Psoas muscle (tissue), 8 donors: ENCODE results near the gene ZNF664. TPM values are rescaled to one million over a fixed set of nuclear protein-coding genes. Genes with fewer than 3 reads are reported as not detected.

Experiments used
- ATAC-seq, 4 donors: fragments of 200-7000 bp; cut with Tn5 transposase; one replicate each; pipeline ENCODE4 v1.9.1; 2020; ENCODE audit warnings: moderate library complexity in 3 of 4, mild to moderate bottlenecking in 2 of 4
- DNase-seq, 2 donors: peaks; one replicate each; pipeline ENCODE4 v3.0.0-alpha.2; 2020
- H3K27ac ChIP-seq: fragments of 200-600 bp; one replicate; pipeline ENCODE4 v1.8.0; 2022
- H3K27me3 ChIP-seq, 3 donors: fragments of 200-600 bp in 1 of 3; one replicate each; pipeline versions ENCODE4 v1.6.1 to v1.8.0; 2013 to 2022; ENCODE audit warnings: low read length in 2 of 3, mild to moderate bottlenecking in 2 of 3, moderate library complexity in 1 of 3; ENCODE audit not compliant: insufficient read depth in 3 of 3
- H3K36me3 ChIP-seq, 2 donors: fragments of 200-600 bp in 1 of 2; one replicate each; pipeline versions ENCODE4 v1.6.1 to v1.8.0; 2013 to 2022; ENCODE audit warnings: low read depth in 1 of 2, mild to moderate bottlenecking in 1 of 2, moderate library complexity in 1 of 2; ENCODE audit not compliant: insufficient read depth in 1 of 2
- H3K4me1 ChIP-seq: fragments of 200-600 bp; one replicate; pipeline ENCODE4 v1.8.0; 2022
- H3K4me3 ChIP-seq: fragments of 200-600 bp; one replicate; pipeline ENCODE4 v1.8.0; 2022; ENCODE audit warnings: mild to moderate bottlenecking
- H3K9me3 ChIP-seq: fragments of 200-600 bp; one replicate; pipeline ENCODE4 v1.8.0; 2022
- WGBS, 3 donors: extraction: QIAGEN DNeasy Blood & Tissue Kit; methylation state at CpG; one replicate each; pipeline versions ENCODE4 v1.1.6 to v1.1.7; 2013; 5-methylcytosine and 5-hydroxymethylcytosine counted together
- intact Hi-C, 2 donors: fragments of 100-400 bp; cut with DNase I; formaldehyde crosslinking; loops; one replicate each; pipeline versions ENCODE4 v1.11.0 to v1.14.2; 2022
- polyA plus RNA-seq, 3 donors: library from polyadenylated mRNA; stranded (reverse); fragments of 200-250 nt; gene quantifications; one replicate each; pipeline ENCODE4 v1.2.3, GENCODE V29; 2013
- total RNA-seq, 4 donors: library from RNA; stranded (reverse); fragmentation: NEBNext Ultra II Directional in 2 of 4; extraction: Animal tissue kit (Norgen Biotek cat#: 25700) in 2 of 4; gene quantifications; one replicate each; pipeline versions ENCODE4 v1.2.1 to v1.2.4, GENCODE V29; 2021 to 2023
- TF ChIP-seq, protein P1 (sequence below): fragments of 200-600 bp; IDR thresholded peaks from one replicate; pipeline ENCODE4 v1.8.0; 2022; ENCODE audit warnings: antibody characterized with exemption
- donor health status: healthy with polysubstance abuse.
- donor health status: DM: no; HTN: no; CAD: no; lungs with moderate emphysema.
- donor health status: Bipolar disorder and iron deficiency.
- donor health status: healthy.
- donor health status: DM: yes; HTN: yes; CAD: no.
- donor health status: DM: no; HTN: no; CAD: no.
- donor health status: DM: no; HTN: no; CAD: no.
- donor health status: DM: yes; HTN: yes; CAD: no.

ZNF664 gene
- total and polyA plus RNA-seq, 7 donors = 25.1 to 69.3 (median 39.1) TPM

DNA sequence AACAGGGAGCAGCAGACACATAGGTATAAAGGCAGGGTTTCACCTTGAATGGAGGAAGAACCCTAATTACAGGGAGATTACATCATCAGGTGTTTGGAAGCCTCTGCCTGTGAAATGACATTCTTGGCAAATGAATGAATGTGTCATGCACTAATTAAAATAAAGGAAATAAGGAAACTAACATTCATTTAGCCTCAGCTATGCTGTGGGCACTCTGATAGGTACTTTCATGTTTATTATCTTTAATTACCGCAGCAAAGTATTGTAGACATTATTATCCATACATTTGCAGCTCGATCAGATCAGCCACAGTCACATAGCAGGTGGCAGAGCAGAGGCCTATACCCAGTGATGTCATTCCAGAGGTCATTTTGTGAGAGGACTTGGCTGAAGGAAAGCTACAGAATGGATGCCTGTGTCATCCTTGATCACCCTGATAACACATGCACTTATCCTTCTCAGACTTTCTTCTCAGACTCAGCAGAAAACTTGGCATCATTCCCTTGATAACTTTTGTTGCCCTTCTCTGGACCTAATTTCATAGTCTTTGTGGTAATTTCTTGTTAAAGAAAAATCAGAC lies 18.4 kb downstream of the ZNF664 start:
- H3K36me3 ChIP-seq = peaks cover 0 to 49% of the 10 kb centered on the region in 2 donors
- H3K27ac ChIP-seq = no peak overlapping the region
- H3K4me3 ChIP-seq = no peak overlapping the region
- TF ChIP-seq, protein P1, sequence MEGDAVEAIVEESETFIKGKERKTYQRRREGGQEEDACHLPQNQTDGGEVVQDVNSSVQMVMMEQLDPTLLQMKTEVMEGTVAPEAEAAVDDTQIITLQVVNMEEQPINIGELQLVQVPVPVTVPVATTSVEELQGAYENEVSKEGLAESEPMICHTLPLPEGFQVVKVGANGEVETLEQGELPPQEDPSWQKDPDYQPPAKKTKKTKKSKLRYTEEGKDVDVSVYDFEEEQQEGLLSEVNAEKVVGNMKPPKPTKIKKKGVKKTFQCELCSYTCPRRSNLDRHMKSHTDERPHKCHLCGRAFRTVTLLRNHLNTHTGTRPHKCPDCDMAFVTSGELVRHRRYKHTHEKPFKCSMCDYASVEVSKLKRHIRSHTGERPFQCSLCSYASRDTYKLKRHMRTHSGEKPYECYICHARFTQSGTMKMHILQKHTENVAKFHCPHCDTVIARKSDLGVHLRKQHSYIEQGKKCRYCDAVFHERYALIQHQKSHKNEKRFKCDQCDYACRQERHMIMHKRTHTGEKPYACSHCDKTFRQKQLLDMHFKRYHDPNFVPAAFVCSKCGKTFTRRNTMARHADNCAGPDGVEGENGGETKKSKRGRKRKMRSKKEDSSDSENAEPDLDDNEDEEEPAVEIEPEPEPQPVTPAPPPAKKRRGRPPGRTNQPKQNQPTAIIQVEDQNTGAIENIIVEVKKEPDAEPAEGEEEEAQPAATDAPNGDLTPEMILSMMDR = no peak
- H3K4me1 ChIP-seq = peaks cover 18% of the 10 kb centered on the region
- ATAC-seq (no peak), DNase-seq (no peak)
- no peaks in the 10 kb centered on the region for H3K27me3 ChIP-seq
- H3K9me3 ChIP-seq = no peaks in the 10 kb centered on the region
- intact Hi-C loops = loop anchor here in 1 of 2 donors (5.0 kb wide), 1 partner anchor 36 kb away; no protein-coding TSS in a partner anchor
- WGBS, 3 donors = 74 to 90% (median 86%) methylated on average over 2 of the region's 2 CpGs

DNA sequence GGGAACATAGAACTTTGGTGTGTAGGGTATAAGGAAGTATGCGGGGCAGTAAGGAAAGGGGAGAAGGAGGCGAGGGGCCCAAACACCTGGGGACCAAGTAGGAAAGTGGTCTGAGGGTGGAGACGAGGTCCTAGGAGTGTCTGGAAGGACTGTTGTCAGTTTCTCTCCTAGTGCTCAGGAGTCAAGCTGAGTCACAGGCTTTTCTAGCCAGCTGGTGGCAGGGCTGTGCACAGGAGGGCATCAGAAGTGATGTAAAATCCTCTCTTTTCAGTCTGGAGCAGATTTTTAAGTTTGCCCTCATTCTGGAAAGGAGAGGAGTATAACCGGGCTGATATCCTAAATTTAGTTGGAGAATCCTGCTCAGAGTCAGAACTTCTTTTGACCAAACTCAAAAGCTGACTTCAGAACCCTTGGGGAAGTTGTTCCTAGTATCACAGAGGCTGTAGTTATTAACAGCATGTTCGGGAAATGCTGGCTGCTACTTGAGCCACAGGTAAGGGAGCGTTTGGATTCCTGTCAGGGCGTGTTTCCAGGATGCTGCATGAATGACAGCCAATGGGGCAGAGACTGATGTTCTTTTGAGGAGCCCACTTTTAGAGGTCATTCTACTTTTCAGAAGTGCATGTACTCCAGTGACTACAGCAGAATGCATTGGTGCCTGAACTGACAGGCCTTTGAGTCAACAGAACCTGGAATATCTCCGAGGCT lies 19.3 kb downstream of the ZNF664 start:
- Histone ChIP-seq H3K4me1 (peaks cover 13% of the 10 kb centered on the region), H3K36me3 (peaks cover 0 to 50% of the 10 kb centered on the region in 2 donors), H3K4me3 (no peak overlapping the region), H3K27ac (no peak overlapping the region), H3K27me3 (no peaks in the 10 kb centered on the region), H3K9me3 (no peaks in the 10 kb centered on the region)
- DNase-seq (no peak), ATAC-seq (no peak)
- intact Hi-C loops = loop anchor here in 1 of 2 donors (5.0 kb wide), 1 partner anchor 35 kb away; no protein-coding TSS in a partner anchor
- TF ChIP-seq, protein P1 = no peak
- WGBS, 3 donors = 79 to 87% (median 80%) methylated on average over 8 of the region's 8 CpGs

DNA sequence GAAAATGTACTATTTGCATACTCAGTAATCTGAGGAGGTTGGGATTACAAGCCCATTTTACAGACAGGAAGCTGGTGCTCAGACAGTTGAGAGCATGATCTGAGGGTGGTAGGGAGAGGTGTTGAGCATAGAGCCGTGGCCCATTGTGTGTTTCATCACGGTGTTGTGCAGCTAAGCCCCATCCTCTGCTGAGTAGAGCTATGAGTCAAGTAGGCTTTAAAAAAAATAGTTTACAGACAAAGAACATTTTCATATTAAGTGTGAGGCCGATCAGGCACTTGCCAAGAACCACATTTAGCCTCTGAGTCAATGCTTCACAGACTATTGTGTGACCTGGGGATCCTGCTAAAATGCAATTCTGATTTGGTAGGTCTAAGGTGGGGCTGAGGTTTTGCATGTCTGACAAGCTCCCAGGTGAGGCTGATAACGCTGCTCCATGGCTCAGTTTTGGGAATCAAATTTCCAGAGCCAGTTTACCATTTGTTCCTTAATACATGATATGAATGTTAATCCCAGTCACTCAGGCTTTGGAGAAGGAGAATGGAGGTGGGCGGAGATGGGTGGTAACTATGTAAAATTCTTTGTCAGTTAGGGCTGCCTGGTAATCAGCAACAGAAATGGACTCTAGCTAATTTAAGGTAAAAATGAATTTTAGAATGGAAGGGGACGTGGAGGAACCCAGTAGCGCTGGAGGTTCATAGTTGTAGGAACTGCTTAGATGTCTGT lies 22.2 kb downstream of the ZNF664 start:
- Histone ChIP-seq H3K27ac (no peak overlapping the region), H3K36me3 (peaks cover 7 to 50% of the 10 kb centered on the region in 2 donors), H3K27me3 (no peaks in the 10 kb centered on the region), H3K4me3 (no peak overlapping the region), H3K9me3 (no peaks in the 10 kb centered on the region), H3K4me1 (peaks cover 9% of the 10 kb centered on the region)
- ATAC-seq (peak in 3 of 4 donors; percentile 61 to 75 (median 74)), DNase-seq (no peak)
- WGBS, 3 donors = 82 to 89% (median 87%) methylated on average over 7 of the region's 7 CpGs
- intact Hi-C loops = no loop called here
- TF ChIP-seq, protein P1 = no peak

DNA sequence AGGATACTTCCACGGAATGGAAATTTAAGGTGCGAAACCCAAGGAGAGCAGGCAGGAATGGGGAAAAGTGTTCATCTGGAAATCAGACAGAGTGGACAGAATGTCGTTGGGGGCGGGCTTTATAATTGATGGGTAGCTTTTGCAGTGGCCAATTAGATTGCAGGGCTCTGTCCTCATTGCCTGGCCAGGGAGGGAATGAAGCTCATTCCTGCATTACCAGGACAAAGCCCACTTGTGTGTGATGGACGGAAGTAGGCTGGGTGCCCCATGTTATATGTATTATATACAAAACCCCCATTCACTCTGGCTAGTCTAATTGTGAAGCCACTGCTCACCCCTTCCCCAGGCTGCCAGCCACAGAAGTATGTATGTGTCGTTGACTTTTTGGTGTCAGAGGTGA lies 23.6 kb downstream of the ZNF664 start:
- intact Hi-C loops = no loop called here
- Histone ChIP-seq H3K9me3 (no peaks in the 10 kb centered on the region), H3K36me3 (peaks cover 8 to 53% of the 10 kb centered on the region in 2 donors), H3K4me3 (no peak overlapping the region), H3K4me1 (peaks cover 3% of the 10 kb centered on the region), H3K27me3 (no peaks in the 10 kb centered on the region), H3K27ac (no peak overlapping the region)
- 84 to 89% (median 87%) methylated on average over 6 of the region's 6 CpGs for WGBS, 3 donors
- DNase-seq (no peak), ATAC-seq (no peak)
- TF ChIP-seq, protein P1 = no peak
